Measurements from ENCODE around the gene USP17L29. TPM values are rescaled to one million over a fixed set of nuclear protein-coding genes. Genes with fewer than 3 reads are reported as not detected.

Gene USP17L29
- polyA plus RNA-seq, 1 donor from 2014 or later = not detected

Other genes with a start within 250 kb of the USP17L29 start
- not detected for gene FAM90A26, start 183.2 kb upstream of the USP17L29 start, polyA plus RNA-seq (ENCODE audit: insufficient read depth, low read depth, low replicate concordance)
- gene USP17L10, start 143.0 kb upstream of the USP17L29 start, polyA plus RNA-seq (ENCODE audit: insufficient read depth, low read depth, low replicate concordance) = not detected
- gene USP17L11, start 138.2 kb upstream of the USP17L29 start, polyA plus RNA-seq (ENCODE audit: insufficient read depth, low read depth, low replicate concordance) = not detected
- not detected for gene USP17L12, start 133.5 kb upstream of the USP17L29 start, polyA plus RNA-seq (ENCODE audit: insufficient read depth, low read depth, low replicate concordance)
- not detected for gene USP17L13, start 128.7 kb upstream of the USP17L29 start, polyA plus RNA-seq (ENCODE audit: insufficient read depth, low read depth, low replicate concordance)
- gene USP17L15, start 119.3 kb upstream of the USP17L29 start, polyA plus RNA-seq (ENCODE audit: insufficient read depth, low read depth, low replicate concordance) = not detected
- gene USP17L17, start 109.8 kb upstream of the USP17L29 start, polyA plus RNA-seq (ENCODE audit: insufficient read depth, low read depth, low replicate concordance) = not detected
- gene USP17L18, start 105.0 kb upstream of the USP17L29 start, polyA plus RNA-seq (ENCODE audit: insufficient read depth, low read depth, low replicate concordance) = not detected
- not detected for gene USP17L19, start 100.3 kb upstream of the USP17L29 start, polyA plus RNA-seq (ENCODE audit: insufficient read depth, low read depth, low replicate concordance)
- gene USP17L20, start 95.5 kb upstream of the USP17L29 start, polyA plus RNA-seq (ENCODE audit: insufficient read depth, low read depth, low replicate concordance) = not detected
- gene USP17L21, start 90.8 kb upstream of the USP17L29 start, polyA plus RNA-seq (ENCODE audit: insufficient read depth, low read depth, low replicate concordance) = not detected
- gene USP17L22, start 86.0 kb upstream of the USP17L29 start, polyA plus RNA-seq (ENCODE audit: insufficient read depth, low read depth, low replicate concordance) = not detected
- not detected for gene USP17L24, start 28.5 kb upstream of the USP17L29 start, polyA plus RNA-seq (ENCODE audit: insufficient read depth, low read depth, low replicate concordance)
- not detected for gene USP17L25, start 23.7 kb upstream of the USP17L29 start, polyA plus RNA-seq (ENCODE audit: insufficient read depth, low read depth, low replicate concordance)
- not detected for gene USP17L26, start 19.0 kb upstream of the USP17L29 start, polyA plus RNA-seq (ENCODE audit: insufficient read depth, low read depth, low replicate concordance)
- not detected for gene USP17L5, start 14.2 kb upstream of the USP17L29 start, polyA plus RNA-seq (ENCODE audit: insufficient read depth, low read depth, low replicate concordance)
- gene USP17L27, start 9.5 kb upstream of the USP17L29 start, polyA plus RNA-seq (ENCODE audit: insufficient read depth, low read depth, low replicate concordance) = not detected
- gene USP17L28, start 4.7 kb upstream of the USP17L29 start, polyA plus RNA-seq (ENCODE audit: insufficient read depth, low read depth, low replicate concordance) = not detected
- gene USP17L30, start 9.5 kb downstream of the USP17L29 start, polyA plus RNA-seq (ENCODE audit: insufficient read depth, low read depth, low replicate concordance) = not detected
- not detected for gene DEFB131A, start 90.8 kb downstream of the USP17L29 start, polyA plus RNA-seq (ENCODE audit: insufficient read depth, low read depth, low replicate concordance)

All from brain (organoid and tissue), 1 donor.